Measurements from ENCODE around the gene SORBS1.

SORBS1 gene

DNA sequence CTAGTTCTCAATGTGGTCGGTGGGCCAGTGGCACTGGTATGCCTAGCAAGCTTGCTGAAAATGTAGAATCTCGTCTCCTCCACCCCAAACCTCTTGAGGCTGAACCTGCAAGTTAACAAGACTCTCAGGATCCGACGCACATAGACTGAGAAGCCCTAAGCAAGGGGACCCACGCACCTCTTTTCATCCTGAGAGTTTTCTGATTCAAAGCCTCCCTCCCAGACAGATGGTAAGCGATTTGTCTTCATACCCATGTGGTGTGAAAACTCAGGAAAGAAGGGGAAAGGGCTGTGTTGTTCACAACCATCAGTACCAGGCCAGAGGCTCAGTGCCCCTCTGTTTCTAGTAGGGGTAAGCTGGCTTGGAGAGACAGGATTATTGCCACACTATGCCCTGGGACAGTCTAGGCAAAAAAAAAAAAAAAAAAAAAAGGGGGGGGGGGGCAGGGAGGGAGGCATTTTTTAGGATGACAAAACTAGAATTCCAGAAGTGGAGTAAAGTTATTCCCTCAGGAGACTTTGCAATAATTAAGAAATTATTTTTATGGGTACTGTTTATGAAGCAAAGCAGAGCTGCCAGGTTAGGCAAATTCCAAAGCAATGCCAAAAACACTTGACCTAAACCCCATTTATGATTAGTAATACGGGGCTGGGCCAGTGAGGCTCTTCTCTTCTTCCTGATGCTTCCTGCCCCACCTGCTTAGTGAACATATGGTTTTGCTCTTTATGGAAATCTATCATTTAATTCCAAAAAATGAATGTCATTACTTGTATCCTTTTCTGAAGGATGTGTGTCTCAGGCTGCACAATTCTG lies 152.8 kb downstream of the SORBS1 start:
- Histone ChIP-seq H3K36me3 (ENCODE audit: control insufficient read depth in 1 of 2, insufficient read depth in 2 of 2, low read length in 2 of 2) (no peaks in the 10 kb centered on the region), H3K4me1 (ENCODE audit: control insufficient read depth in 1 of 2, insufficient read depth in 2 of 2, low read length in 2 of 2) (peaks cover 6 to 11% of the 10 kb centered on the region in 2 donors), H3K27ac (ENCODE audit: low read depth, low read length) (no peak overlapping the region), H3K9ac (ENCODE audit: low read depth in 1 of 2, low read length in 2 of 2) (no peak overlapping the region), H3K4me3 (ENCODE audit: low read depth in 1 of 2, low read length in 2 of 2) (no peak overlapping the region), H3K9me3 (ENCODE audit: control insufficient read depth in 1 of 2, low read length in 2 of 2) (no peaks in the 10 kb centered on the region), H3K27me3 (ENCODE audit: control insufficient read depth in 1 of 2, insufficient read depth in 2 of 2, low read length in 2 of 2) (no peaks in the 10 kb centered on the region)

DNA sequence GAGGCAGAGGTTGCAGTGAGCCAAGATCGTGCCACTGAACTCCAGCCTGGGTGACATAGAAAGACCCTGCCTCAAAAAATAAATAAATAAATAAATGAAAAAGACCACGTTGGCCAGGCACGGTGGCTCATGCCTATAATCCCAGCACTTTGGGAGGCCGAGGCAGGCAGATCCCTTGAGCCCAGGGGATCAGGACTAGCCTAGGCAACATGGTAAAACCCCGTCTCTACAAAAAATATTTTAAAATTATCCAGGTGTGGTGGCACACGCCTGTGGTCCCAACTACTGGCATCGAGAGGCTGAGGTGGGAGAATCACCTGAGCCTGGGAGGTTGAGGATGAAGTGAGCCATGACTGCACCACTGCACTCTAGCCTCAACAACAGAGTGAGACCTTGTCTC lies 153.6 kb downstream of the SORBS1 start:
- Histone ChIP-seq H3K27ac (ENCODE audit: low read depth, low read length) (no peak overlapping the region), H3K9me3 (ENCODE audit: control insufficient read depth in 1 of 2, low read length in 2 of 2) (no peaks in the 10 kb centered on the region), H3K36me3 (ENCODE audit: control insufficient read depth in 1 of 2, insufficient read depth in 2 of 2, low read length in 2 of 2) (no peaks in the 10 kb centered on the region), H3K4me1 (ENCODE audit: control insufficient read depth in 1 of 2, insufficient read depth in 2 of 2, low read length in 2 of 2) (peaks cover 6 to 11% of the 10 kb centered on the region in 2 donors), H3K4me3 (ENCODE audit: low read depth in 1 of 2, low read length in 2 of 2) (no peak overlapping the region), H3K27me3 (ENCODE audit: control insufficient read depth in 1 of 2, insufficient read depth in 2 of 2, low read length in 2 of 2) (no peaks in the 10 kb centered on the region), H3K9ac (ENCODE audit: low read depth in 1 of 2, low read length in 2 of 2) (no peak overlapping the region)

DNA sequence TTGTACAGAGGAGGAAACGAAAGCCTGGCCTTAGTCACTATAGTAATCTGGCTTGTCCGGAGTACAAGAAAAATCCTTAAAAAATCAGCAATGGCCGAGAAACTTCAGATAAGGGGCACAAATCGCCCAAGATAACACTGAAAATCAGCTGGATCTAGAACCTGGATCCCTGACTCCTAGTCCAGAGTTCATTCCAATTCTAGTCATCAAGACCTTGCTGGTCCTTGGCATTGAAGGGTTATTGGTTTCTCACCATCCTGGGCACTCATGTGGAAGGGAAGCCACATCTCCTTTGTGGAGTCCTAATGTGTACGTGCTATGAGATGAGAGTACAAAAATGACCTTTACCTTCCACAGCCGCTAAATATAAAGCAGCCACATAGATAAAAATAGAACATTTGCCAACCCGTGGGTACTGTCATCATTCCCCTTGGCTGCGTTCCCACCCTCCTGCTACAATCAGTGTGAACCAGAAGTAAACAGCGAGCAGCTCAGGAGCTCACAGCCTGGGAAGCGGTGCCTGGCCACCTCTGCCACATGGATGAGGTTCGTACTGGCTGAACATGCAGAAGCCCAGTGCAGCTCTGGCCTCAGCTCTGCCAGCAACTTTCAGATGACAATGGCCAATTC lies 154.4 kb downstream of the SORBS1 start:
- H3K4me3 ChIP-seq (ENCODE audit: low read depth in 1 of 2, low read length in 2 of 2) = no peak overlapping the region
- H3K9me3 ChIP-seq (ENCODE audit: control insufficient read depth in 1 of 2, low read length in 2 of 2) = no peaks in the 10 kb centered on the region
- H3K27ac ChIP-seq (ENCODE audit: low read depth, low read length) = no peak overlapping the region
- H3K4me1 ChIP-seq (ENCODE audit: control insufficient read depth in 1 of 2, insufficient read depth in 2 of 2, low read length in 2 of 2) = peaks cover 6 to 11% of the 10 kb centered on the region in 2 donors
- no peak overlapping the region for H3K9ac ChIP-seq (ENCODE audit: low read depth in 1 of 2, low read length in 2 of 2)
- no peaks in the 10 kb centered on the region for H3K36me3 ChIP-seq (ENCODE audit: control insufficient read depth in 1 of 2, insufficient read depth in 2 of 2, low read length in 2 of 2)
- no peaks in the 10 kb centered on the region for H3K27me3 ChIP-seq (ENCODE audit: control insufficient read depth in 1 of 2, insufficient read depth in 2 of 2, low read length in 2 of 2)

- Histone ChIP-seq H3K4me1 (ENCODE audit: control insufficient read depth in 1 of 2, insufficient read depth in 2 of 2, low read length in 2 of 2) (peaks cover 6 to 11% of the 10 kb centered on the region in 2 donors), H3K9ac (ENCODE audit: low read depth in 1 of 2, low read length in 2 of 2) (no peak overlapping the region)
Observed at GRCh38 chr10:95405655-95406054, 155.5 kb downstream of the SORBS1 start.

GRCh38 chr10:95404864-95405263 lies 156.3 kb downstream of the SORBS1 start:
- no peaks in the 10 kb centered on the region for H3K36me3 ChIP-seq (ENCODE audit: control insufficient read depth in 1 of 2, insufficient read depth in 2 of 2, low read length in 2 of 2)
- no peak overlapping the region for H3K9ac ChIP-seq (ENCODE audit: low read depth in 1 of 2, low read length in 2 of 2)
- no peak overlapping the region for H3K27ac ChIP-seq (ENCODE audit: low read depth, low read length)
- H3K9me3 ChIP-seq (ENCODE audit: control insufficient read depth in 1 of 2, low read length in 2 of 2) = no peaks in the 10 kb centered on the region
- H3K27me3 ChIP-seq (ENCODE audit: control insufficient read depth in 1 of 2, insufficient read depth in 2 of 2, low read length in 2 of 2) = no peaks in the 10 kb centered on the region
- H3K4me3 ChIP-seq (ENCODE audit: low read depth in 1 of 2, low read length in 2 of 2) = no peak overlapping the region
- peaks cover 6 to 11% of the 10 kb centered on the region in 2 donors for H3K4me1 ChIP-seq (ENCODE audit: control insufficient read depth in 1 of 2, insufficient read depth in 2 of 2, low read length in 2 of 2)

More at GRCh38 chr10:95405655-95406054, 155.5 kb downstream of the SORBS1 start:
- Histone ChIP-seq H3K4me3 (ENCODE audit: low read depth in 1 of 2, low read length in 2 of 2) (no peak overlapping the region), H3K36me3 (ENCODE audit: control insufficient read depth in 1 of 2, insufficient read depth in 2 of 2, low read length in 2 of 2) (no peaks in the 10 kb centered on the region), H3K9me3 (ENCODE audit: control insufficient read depth in 1 of 2, low read length in 2 of 2) (no peaks in the 10 kb centered on the region), H3K27me3 (ENCODE audit: control insufficient read depth in 1 of 2, insufficient read depth in 2 of 2, low read length in 2 of 2) (no peaks in the 10 kb centered on the region), H3K27ac (ENCODE audit: low read depth, low read length) (no peak overlapping the region)

DNA sequence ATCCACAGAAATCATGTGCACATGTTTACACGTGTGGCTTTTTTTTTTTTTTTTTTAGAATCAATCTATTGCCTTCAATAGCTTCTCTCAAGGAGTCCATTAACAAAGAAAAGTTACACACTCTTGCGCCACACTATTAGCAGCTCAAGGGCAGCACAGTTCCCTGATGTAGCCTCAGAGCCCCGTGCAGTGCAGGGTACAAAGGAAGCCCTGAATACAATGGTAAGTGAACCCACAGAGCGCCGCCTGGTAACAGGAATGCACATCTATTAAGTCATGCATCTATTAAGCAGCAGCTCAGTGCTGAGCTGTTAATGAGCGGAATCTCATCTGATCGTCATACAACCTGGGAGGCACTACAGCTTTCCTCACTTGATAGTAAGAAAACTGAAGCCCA lies 156.7 kb downstream of the SORBS1 start:
- no peaks in the 10 kb centered on the region for H3K36me3 ChIP-seq (ENCODE audit: control insufficient read depth in 1 of 2, insufficient read depth in 2 of 2, low read length in 2 of 2)
- H3K27ac ChIP-seq (ENCODE audit: low read depth, low read length) = no peak overlapping the region
- no peak overlapping the region for H3K4me3 ChIP-seq (ENCODE audit: low read depth in 1 of 2, low read length in 2 of 2)
- H3K9ac ChIP-seq (ENCODE audit: low read depth in 1 of 2, low read length in 2 of 2) = no peak overlapping the region
- H3K4me1 ChIP-seq (ENCODE audit: control insufficient read depth in 1 of 2, insufficient read depth in 2 of 2, low read length in 2 of 2) = peaks cover 6 to 11% of the 10 kb centered on the region in 2 donors
- H3K27me3 ChIP-seq (ENCODE audit: control insufficient read depth in 1 of 2, insufficient read depth in 2 of 2, low read length in 2 of 2) = no peaks in the 10 kb centered on the region
- no peaks in the 10 kb centered on the region for H3K9me3 ChIP-seq (ENCODE audit: control insufficient read depth in 1 of 2, low read length in 2 of 2)

- H3K9me3 ChIP-seq (ENCODE audit: control insufficient read depth in 1 of 2, low read length in 2 of 2) = no peaks in the 10 kb centered on the region
- peaks cover 0 to 2% of the 10 kb centered on the region in 2 donors for H3K36me3 ChIP-seq (ENCODE audit: control insufficient read depth in 1 of 2, insufficient read depth in 2 of 2, low read length in 2 of 2)
- no peak overlapping the region for H3K27ac ChIP-seq (ENCODE audit: low read depth, low read length)
- no peak overlapping the region for H3K4me3 ChIP-seq (ENCODE audit: low read depth in 1 of 2, low read length in 2 of 2)
- no peaks in the 10 kb centered on the region for H3K27me3 ChIP-seq (ENCODE audit: control insufficient read depth in 1 of 2, insufficient read depth in 2 of 2, low read length in 2 of 2)
- H3K9ac ChIP-seq (ENCODE audit: low read depth in 1 of 2, low read length in 2 of 2) = no peak overlapping the region
- peaks cover 6 to 11% of the 10 kb centered on the region in 2 donors for H3K4me1 ChIP-seq (ENCODE audit: control insufficient read depth in 1 of 2, insufficient read depth in 2 of 2, low read length in 2 of 2)
Observed at GRCh38 chr10:95403700-95404461, 157.3 kb downstream of the SORBS1 start.

DNA sequence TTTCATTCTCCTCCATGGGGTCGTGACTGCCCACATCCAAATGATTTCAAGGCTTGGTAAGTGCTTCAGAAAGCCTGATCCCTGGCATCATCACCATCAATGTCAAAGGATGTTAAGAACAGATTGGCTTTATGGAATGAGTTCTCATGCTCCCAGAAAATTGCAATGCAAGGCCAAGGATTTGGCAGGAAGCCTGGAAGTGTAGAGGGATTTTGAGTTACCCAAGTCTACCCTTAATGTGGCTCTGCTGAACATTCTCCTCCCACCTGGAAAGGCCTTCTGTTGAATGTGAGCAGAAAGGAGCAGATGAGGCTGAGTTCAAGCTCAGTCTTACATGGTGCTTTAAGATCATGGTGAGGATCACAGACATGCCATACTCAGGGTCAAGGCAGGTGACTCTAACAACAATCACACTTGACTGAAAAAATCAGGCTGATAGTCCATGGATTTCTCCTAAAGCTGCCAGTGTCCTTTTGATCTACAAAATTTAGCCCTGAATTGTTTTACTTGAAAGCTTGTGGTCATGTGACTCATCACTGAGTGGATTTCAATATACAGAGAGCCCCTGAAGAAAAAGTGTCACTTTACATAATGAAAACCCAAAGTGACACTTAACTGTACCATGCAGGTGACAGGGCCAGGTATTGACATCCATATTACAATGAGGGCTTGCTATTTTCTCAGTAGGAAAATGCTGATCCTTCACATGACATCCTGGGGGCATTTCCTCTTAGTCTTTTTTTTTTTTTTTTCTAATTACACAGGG lies 159.3 kb downstream of the SORBS1 start:
- Histone ChIP-seq H3K36me3 (ENCODE audit: control insufficient read depth in 1 of 2, insufficient read depth in 2 of 2, low read length in 2 of 2) (peaks cover 5 to 6% of the 10 kb centered on the region in 2 donors), H3K9me3 (ENCODE audit: control insufficient read depth in 1 of 2, low read length in 2 of 2) (no peaks in the 10 kb centered on the region), H3K4me3 (ENCODE audit: low read depth in 1 of 2, low read length in 2 of 2) (no peak overlapping the region), H3K27me3 (ENCODE audit: control insufficient read depth in 1 of 2, insufficient read depth in 2 of 2, low read length in 2 of 2) (no peaks in the 10 kb centered on the region), H3K4me1 (ENCODE audit: control insufficient read depth in 1 of 2, insufficient read depth in 2 of 2, low read length in 2 of 2) (peaks cover 3 to 7% of the 10 kb centered on the region in 2 donors), H3K9ac (ENCODE audit: low read depth in 1 of 2, low read length in 2 of 2) (no peak overlapping the region), H3K27ac (ENCODE audit: low read depth, low read length) (no peak overlapping the region)

DNA sequence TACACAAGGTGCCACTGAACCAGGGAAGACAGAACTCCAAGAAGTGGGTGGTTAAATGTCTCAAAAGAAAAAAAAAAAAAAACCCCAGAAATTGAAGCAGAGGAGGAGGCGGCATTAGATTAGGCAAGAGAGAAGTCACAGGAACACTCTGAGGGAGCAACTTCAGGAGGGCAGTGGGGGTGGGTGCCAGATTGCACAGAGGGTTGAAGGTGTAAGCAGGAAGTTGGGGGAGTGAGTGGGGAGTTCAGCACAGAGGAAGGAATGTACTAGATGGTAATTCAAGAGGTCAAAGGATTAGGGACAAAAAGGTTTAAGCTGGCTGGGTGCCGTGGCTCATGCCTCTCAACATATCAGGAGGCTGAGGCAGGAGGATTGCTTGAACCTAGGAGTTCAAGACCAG lies 160.4 kb downstream of the SORBS1 start:
- Histone ChIP-seq H3K9ac (ENCODE audit: low read depth in 1 of 2, low read length in 2 of 2) (no peak overlapping the region), H3K36me3 (ENCODE audit: control insufficient read depth in 1 of 2, insufficient read depth in 2 of 2, low read length in 2 of 2) (peaks cover 5 to 9% of the 10 kb centered on the region in 2 donors), H3K4me3 (ENCODE audit: low read depth in 1 of 2, low read length in 2 of 2) (no peak overlapping the region), H3K4me1 (ENCODE audit: control insufficient read depth in 1 of 2, insufficient read depth in 2 of 2, low read length in 2 of 2) (peaks cover 0 to 3% of the 10 kb centered on the region in 2 donors), H3K27me3 (ENCODE audit: control insufficient read depth in 1 of 2, insufficient read depth in 2 of 2, low read length in 2 of 2) (no peaks in the 10 kb centered on the region), H3K9me3 (ENCODE audit: control insufficient read depth in 1 of 2, low read length in 2 of 2) (no peaks in the 10 kb centered on the region), H3K27ac (ENCODE audit: low read depth, low read length) (no peak overlapping the region)
